Mammary epithelial cell (primary cell): ENCODE results near the gene PLAAT2.

Experiments
- EZH2 ChIP-seq: IDR thresholded peaks from 2 replicates; pipeline ENCODE4 v1.6.1; 2012; ENCODE audit warnings: low read length, inconsistent platforms, borderline replicate concordance
- TF ChIP-seq, protein P1 (sequence below), 2 donors: IDR thresholded peaks in 1 of 2; conservative IDR thresholded peaks in 1 of 2; 2 replicates each; pipeline ENCODE4 v1.5.1; 2011 to 2012; ENCODE audit warnings: inconsistent platforms in 2 of 2, low read length in 2 of 2, mild to moderate bottlenecking in 2 of 2, control low read depth in 1 of 2, low read depth in 1 of 2; ENCODE audit not compliant: insufficient read depth in 1 of 2; ENCODE audit errors: extremely low read depth in 1 of 2

DNA sequence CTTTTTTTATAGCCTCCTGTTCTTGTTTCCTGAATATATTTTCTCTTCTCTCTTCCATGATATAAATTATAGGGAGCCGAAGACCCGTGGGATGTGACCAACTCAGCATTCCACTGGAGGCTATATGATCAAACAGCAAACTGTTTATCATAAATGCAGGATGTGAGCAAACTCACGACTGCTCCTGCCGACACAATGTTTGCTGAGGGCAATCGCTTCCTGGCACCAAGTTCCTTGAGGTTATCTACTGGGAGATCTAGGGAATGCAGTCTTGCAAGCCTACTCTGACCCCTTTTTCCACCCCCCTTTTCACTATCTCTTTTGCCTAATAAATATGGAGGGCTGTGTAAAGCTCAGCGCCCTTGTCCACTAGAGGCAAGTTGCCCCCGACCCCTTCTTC lies 40.0 kb downstream of the PLAAT2 start:
- TF ChIP-seq, protein P1, sequence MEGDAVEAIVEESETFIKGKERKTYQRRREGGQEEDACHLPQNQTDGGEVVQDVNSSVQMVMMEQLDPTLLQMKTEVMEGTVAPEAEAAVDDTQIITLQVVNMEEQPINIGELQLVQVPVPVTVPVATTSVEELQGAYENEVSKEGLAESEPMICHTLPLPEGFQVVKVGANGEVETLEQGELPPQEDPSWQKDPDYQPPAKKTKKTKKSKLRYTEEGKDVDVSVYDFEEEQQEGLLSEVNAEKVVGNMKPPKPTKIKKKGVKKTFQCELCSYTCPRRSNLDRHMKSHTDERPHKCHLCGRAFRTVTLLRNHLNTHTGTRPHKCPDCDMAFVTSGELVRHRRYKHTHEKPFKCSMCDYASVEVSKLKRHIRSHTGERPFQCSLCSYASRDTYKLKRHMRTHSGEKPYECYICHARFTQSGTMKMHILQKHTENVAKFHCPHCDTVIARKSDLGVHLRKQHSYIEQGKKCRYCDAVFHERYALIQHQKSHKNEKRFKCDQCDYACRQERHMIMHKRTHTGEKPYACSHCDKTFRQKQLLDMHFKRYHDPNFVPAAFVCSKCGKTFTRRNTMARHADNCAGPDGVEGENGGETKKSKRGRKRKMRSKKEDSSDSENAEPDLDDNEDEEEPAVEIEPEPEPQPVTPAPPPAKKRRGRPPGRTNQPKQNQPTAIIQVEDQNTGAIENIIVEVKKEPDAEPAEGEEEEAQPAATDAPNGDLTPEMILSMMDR (conservative IDR thresholded peaks at IDR 0.05 in 1 of 2, IDR thresholded peaks at IDR 0.05 in 1 of 2; ENCODE audit: extremely low read depth in 1 of 2, insufficient read depth in 1 of 2, low read depth in 1 of 2, low read length in 2 of 2): no peak
- TF ChIP-seq EZH2: no peak
